ENCODE data around the gene DHRSX.
"Not testable (repeated sequence)": the region's sequence is repeated elsewhere in the genome, so short reads cannot be mapped to it uniquely, and the experiment has no call there.

DHRSX gene

GRCh38 chrX:2391869-2392606, 108.7 kb downstream of the DHRSX start:
- DNase-seq (ENCODE audit: low spot score), result peak; percentile 84

GRCh38 chrX:2390754-2391153, 110.0 kb downstream of the DHRSX start:
- no peak for DNase-seq (ENCODE audit: low spot score)

DNA sequence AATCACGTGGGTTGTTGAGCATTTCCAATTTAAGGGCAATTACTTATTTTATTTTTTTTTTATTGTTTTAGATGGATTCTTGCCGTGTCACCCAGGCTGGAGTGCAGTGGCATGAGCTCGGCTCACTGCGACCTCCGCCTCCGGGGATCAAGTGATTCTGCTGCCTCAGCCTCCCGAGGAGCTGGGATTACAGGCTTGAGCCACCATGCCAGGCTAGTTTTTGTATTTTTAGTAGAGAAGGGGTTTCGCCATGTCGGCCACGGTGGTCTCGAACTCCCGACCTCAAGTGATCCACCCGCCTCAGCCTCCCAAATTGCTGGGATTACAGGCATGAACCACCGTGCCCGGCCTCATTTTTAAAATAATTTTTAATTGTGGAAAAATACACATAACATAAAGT, 111.0 kb downstream of the DHRSX start:
- not testable (repeated sequence) for DNase-seq (ENCODE audit: low spot score)

DNA sequence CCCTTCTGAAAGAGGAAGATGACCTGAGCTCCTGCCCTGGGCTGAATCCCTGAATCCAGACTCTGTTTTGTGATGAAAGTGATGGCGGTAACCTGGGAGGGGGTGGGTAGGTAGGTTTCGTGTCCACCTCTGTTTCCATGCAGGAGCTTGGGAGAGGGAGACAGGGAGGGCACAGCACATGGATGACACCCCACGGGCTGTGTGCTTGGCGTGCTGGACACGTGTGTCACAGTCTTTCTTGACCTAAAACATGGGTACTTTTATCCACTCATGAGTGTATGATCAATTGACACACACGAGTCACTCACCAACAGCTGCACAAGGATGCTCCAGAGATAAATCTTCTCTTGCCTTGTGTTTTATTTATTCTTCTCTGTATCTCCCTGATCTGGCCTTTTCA, 111.5 kb downstream of the DHRSX start:
- DNase-seq (ENCODE audit: low spot score), result no peak

- no peak for DNase-seq (ENCODE audit: low spot score)
Measured at GRCh38 chrX:2388669-2389068, 112.1 kb downstream of the DHRSX start.

GRCh38 chrX:2387614-2388239, 113.0 kb downstream of the DHRSX start:
- no peak for DNase-seq (ENCODE audit: low spot score)

DNA sequence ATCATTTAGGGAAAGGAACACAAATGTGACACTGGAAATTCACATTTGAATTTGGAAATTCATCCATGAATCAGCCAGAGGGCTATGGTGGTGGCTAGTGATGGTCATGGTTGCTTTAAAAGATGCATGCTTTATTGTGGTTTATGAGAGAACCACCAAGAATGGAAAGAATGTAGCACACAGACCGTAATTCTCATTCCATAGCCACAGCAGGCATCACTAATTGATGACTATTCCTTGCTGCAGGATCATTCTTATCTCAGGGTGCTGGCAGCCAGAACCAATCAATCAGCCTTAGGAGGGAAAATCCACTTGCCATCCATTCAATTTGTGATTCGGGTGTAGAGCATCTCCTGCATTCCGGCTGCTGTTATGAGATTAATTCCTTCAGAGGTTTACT, 115.6 kb downstream of the DHRSX start:
- peak; percentile 83 for DNase-seq (ENCODE audit: low spot score)

GRCh38 chrX:2384486-2384885, 116.3 kb downstream of the DHRSX start:
- DNase-seq (ENCODE audit: low spot score), result no peak

DNA sequence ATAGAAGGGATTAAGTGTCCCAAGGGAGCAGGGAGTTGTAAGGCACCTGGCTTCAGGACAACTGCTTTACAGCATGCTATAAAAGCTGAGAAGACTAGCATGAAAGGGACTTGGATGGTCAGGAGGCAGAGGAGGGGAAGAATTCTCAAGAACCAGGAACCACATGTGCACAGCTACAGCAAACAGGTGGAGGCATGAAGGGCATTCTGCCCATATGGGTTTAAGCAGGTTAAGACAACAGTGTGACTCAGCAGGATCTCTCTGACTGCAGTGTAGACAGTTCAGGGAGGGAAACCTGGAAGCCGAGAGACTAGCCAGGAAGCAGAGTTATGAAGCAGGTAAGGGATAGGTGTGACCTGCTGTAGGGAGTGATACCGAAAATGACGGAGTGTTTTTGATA, 117.0 kb downstream of the DHRSX start:
- DNase-seq (ENCODE audit: low spot score), result no peak

GRCh38 chrX:2383144-2383543, 117.6 kb downstream of the DHRSX start:
- DNase-seq (ENCODE audit: low spot score), result no peak

DNA sequence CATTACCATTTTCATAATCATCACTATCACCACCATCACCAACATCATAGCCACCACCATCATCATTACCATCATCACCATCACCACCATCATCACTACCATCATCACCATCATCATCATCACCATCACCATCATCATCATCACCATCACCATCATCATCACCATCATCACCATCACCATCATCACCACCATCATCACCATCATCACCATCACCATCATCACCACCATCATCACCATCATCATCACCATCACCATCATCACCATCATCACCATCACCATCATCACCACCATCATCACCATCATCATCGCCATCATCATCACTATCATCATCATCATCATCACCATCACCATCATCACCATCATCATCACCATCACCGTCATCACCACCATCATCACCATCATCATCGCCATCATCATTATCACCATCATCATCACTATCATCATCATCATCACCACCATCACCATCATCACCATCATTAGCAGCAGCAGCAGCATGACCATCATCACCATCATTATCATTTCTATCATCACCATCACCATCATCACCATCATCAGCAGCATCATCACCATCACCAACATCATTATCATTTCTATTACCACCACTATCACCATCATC, 118.2 kb downstream of the DHRSX start:
- not testable (repeated sequence) for DNase-seq (ENCODE audit: low spot score)

DNA sequence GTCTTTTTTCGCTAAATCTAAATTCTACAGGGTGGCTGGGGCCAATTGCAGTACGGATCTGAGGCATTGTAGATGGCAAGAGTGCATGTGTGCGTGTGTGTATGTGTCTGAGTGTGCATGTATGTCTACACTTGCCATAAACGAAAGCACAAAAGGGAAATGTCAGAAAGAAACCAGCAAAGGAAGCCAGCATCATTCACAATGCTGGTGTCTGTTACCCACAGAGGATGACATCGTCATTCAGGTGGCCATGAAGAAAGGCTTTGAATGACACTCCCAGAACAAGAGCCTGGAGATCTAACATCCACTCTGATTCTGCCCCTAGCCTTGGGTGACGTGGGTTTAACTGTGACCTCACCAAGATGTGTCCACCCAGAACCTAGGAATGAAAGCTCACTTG, 124.6 kb downstream of the DHRSX start:
- DNase-seq (ENCODE audit: low spot score), result no peak

DNA sequence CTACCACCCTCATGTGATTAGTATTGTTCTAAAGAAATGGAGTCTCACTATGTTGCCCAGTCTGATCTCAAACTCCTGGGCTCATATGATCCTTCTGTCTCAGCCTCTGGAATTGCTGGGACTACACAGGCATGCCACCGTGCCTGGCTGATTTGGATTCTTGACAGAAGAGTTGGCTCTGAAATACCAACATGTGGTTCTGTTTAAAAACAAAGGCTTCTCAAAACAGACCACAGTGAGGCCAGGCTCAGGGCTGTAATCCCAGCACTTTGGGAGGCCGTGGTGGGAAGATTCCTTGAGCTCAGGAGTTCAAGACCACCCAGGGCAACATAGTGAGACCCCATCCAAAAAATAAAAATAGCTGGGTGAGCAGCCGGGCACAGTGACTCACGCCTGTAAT, 126.7 kb downstream of the DHRSX start:
- no peak for DNase-seq (ENCODE audit: low spot score)

DNA sequence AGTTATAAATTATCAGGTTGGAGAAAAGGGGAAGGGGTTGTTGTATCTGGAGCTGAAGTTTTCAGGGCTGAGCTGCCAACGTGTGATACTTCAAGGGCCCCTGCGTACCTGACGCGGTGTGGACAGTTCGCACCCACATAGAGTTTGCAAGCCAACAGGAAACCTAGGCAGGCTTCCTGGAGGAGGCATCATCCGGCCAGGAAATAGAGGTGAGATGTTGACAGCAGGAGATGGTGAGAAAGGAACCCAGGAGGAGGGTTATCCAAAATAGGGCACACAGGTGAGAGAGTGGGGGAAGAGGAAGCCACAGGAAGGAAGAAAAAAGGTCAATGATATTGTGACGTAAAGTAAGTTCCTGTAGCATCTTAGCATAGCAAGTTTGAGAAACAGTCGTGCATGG, 127.2 kb downstream of the DHRSX start:
- DNase-seq (ENCODE audit: low spot score), result no peak

DNA sequence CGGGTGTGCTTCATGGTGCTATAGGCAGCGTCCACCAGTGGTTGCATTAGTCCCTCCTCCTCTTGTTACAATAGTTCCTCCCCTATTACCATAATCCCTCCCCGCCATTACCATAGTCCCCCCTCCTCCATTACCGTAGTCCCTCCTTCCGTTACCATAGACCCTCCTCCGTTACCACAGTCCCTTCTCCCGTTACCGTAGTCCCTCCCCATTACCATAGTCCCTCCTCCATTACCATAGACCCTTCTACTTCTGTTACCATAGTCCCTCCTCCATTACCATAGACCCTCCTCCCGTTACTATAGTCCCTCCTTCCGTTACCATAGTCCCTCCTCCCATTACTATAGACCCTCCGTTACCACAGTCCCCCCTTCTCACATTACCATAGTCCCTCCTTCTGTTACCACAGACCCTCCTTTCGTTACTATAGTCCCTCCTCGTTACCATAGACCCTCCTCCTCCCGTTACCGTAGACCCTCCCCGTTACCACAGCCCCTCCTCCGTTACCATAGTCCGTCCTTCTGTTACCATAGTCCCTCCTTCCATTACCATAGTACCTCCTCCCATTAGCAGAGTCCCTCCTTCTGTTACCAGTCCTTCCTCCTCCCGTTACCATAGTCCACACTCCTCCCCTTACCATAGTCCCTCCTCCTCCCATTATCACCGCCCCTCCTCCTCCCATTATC, 129.6 kb downstream of the DHRSX start:
- no peak for DNase-seq (ENCODE audit: low spot score)

DNA sequence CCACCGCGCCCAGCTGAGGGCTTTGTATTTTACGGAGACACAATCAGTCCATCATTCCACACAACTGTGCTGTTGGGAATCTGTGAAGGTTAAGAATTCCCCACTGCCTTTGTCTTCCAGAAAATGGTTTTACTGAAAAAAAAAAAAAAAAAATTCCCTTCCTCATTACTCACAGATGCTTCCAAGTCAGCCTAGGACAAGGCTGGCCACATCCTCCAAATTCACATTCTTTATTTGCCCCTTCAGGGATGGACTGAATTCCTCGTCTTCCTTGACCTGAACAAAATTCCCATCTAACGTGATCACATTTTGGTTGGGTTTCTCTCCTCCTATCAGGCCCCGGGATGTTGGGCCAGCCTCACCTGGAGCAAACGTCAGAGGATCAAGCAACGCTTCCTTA, 130.3 kb downstream of the DHRSX start:
- no peak for DNase-seq (ENCODE audit: low spot score)

DNA sequence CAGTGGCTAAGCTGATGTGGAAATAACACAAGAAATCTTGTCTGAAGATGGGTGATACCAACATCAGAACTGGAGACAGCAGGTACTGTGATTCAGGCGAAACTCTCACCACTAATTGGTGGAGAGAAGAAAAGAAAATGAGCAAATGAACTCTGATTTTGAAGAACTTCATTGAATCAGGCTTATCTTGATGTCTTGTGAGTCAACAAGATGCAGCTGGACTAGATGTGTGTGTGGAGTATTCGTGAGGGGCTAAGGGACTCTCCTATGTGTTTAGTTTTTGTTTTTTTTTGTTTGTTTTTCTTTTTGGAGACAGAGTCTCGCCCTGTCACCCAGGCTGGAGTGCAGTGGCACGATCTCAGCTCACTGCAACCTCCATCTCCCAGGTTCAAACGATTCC, 131.6 kb downstream of the DHRSX start:
- DNase-seq (ENCODE audit: low spot score), result no peak

- no peak for DNase-seq (ENCODE audit: low spot score)
Measured at GRCh38 chrX:2360731-2361130, 140.0 kb downstream of the DHRSX start.

DNA sequence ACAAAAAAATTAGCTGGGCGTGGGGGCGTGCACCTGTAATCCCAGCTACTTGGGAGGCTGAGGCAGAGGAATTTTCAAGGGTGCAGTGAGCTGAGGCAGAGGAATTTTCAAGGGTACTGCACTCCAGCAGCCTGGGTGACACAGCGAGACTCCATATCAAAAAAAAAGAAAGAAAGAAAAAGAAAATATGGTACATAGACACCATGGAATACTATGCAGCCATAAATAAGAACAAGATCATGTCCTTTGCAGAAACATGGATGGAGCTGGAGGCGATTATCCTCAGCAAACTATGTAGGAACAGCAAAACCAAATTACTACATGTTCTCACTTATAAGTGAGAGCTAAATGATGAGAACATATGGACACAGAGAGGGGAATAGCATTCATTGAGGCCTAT, 141.3 kb downstream of the DHRSX start:
- not testable (repeated sequence) for DNase-seq (ENCODE audit: low spot score)

- no peak for DNase-seq (ENCODE audit: low spot score)
Measured at GRCh38 chrX:2351999-2352995, 148.5 kb downstream of the DHRSX start.

- no peak for DNase-seq (ENCODE audit: low spot score)
Measured at GRCh38 chrX:2351321-2351720, 149.5 kb downstream of the DHRSX start.

DNA sequence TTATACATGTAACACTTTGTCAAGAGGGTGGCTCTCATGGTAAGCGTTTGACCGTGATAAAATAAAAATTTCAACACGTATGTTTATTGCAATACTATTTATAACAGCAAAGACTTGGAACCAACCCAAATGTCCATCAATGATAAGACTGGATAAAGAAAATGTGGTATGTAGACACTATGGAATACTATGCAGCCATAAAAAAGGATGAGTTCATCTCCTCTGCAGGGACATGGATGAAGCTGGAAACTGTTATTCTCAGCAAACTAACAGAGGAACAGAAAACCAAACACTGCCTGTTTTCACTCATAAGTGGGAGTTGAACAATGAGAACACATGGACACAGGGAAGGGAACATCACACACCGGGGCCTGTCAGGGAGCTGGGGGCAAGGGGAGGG, 150.1 kb downstream of the DHRSX start:
- not testable (repeated sequence) for DNase-seq (ENCODE audit: low spot score)

Measured in SW480 (cell line).